ENCODE results near the gene OTOS.
A peak's percentile ranks its signal among the peaks of the same experiment; 100 is the strongest.

OTOS gene

DNA sequence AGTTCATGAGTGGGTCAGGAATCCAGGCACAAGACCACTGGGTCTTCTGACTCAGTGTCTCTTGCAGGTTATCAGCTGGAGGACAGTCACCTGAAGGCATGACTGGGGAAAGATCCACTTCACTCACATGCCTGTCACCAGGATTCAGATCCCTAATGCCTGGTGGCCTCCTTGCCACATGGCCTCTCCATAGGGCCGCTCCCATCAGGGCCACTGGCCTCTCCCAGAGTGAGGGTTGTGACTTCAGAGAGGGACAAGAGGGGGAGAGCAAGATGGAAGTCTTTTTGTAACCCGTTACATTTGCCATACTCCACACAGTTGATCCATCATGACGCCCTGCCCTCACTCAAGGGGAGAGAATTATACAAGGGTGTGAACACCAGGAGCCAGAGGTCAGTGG lies 13.0 kb upstream of the OTOS start:
- TF ChIP-seq ZFX (IDR thresholded peaks at IDR 0.05; ENCODE audit: borderline replicate concordance), result no peak
- TF ChIP-seq, protein P1, sequence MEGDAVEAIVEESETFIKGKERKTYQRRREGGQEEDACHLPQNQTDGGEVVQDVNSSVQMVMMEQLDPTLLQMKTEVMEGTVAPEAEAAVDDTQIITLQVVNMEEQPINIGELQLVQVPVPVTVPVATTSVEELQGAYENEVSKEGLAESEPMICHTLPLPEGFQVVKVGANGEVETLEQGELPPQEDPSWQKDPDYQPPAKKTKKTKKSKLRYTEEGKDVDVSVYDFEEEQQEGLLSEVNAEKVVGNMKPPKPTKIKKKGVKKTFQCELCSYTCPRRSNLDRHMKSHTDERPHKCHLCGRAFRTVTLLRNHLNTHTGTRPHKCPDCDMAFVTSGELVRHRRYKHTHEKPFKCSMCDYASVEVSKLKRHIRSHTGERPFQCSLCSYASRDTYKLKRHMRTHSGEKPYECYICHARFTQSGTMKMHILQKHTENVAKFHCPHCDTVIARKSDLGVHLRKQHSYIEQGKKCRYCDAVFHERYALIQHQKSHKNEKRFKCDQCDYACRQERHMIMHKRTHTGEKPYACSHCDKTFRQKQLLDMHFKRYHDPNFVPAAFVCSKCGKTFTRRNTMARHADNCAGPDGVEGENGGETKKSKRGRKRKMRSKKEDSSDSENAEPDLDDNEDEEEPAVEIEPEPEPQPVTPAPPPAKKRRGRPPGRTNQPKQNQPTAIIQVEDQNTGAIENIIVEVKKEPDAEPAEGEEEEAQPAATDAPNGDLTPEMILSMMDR (IDR thresholded peaks at IDR 0.05), result no peak
- no peak overlapping the region for H3K27ac ChIP-seq

DNA sequence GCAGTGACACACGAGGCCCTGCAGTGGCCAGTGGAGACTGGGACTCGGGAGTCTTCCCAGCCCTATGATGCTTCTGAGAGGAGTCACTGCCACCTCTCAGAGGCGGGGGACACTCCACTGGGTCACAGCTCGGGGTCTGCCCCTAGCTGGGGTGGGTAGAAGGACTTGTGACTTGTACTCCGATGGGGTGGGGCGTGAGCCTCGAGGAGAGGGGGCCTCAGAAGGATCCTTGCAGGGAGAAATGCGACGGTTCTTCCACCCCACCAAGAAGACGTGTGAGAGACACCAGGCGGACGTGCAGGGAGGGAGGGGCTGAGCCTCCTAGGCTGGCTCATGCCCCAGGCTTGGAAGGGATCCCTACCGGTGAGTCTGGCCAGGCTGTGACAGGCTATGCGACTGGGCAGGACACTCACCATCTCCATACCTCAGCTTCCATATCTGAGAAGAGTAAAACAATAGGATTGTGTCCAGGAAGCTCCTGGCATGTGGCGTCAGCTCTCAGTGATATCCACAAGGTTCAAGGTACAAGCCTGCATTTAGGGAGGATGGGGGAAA lies 11.1 kb upstream of the OTOS start:
- TF ChIP-seq ZFX (IDR thresholded peaks at IDR 0.05; ENCODE audit: borderline replicate concordance), result no peak
- TF ChIP-seq, protein P1 (IDR thresholded peaks at IDR 0.05), result no peak
- H3K27ac ChIP-seq, result no peak overlapping the region

DNA sequence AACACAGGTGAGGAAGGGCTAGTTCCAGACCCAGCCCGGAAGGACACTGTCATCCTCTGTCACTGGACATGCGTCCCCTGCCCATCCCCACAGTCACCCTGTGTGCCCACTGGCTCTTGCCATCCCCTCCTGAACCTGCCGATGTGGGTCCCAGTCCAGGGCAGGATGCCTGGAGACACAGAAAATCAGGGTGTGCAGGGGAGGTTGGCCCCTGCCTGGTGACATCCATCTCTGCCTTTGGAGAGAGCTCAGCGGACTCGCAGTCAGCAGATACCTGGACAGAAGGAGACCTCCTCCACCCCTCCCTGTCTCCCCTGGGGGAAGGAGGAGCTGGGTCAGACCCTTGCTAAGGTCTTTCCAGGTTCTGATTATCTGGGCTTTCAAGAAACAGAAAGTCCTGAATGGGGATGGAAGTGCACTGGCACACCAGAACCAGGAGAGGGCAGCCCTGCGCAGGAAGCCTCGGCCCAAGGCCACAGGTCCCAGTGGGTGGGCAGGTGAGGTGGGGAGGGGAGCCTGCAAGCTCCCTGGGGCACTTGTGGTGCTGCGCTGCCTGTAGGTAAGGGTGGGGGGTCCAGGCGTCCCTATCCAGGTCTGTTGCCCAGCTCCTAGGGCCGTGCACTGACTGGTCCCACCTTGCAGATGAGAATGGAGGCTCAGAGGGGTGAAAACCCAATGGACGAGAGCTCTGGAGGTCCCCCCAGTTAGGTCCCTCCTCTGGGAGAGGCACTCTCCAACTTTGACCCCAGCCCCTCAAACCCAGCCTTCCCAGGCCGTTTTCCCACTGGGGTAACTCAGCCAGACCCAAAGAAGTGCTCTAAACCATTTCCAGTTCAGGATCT lies 9.7 kb upstream of the OTOS start:
- no peak overlapping the region for H3K27ac ChIP-seq
- TF ChIP-seq ZFX (IDR thresholded peaks at IDR 0.05; ENCODE audit: borderline replicate concordance), result no peak
- TF ChIP-seq, protein P1 (IDR thresholded peaks at IDR 0.05), result peak; percentile 88

DNA sequence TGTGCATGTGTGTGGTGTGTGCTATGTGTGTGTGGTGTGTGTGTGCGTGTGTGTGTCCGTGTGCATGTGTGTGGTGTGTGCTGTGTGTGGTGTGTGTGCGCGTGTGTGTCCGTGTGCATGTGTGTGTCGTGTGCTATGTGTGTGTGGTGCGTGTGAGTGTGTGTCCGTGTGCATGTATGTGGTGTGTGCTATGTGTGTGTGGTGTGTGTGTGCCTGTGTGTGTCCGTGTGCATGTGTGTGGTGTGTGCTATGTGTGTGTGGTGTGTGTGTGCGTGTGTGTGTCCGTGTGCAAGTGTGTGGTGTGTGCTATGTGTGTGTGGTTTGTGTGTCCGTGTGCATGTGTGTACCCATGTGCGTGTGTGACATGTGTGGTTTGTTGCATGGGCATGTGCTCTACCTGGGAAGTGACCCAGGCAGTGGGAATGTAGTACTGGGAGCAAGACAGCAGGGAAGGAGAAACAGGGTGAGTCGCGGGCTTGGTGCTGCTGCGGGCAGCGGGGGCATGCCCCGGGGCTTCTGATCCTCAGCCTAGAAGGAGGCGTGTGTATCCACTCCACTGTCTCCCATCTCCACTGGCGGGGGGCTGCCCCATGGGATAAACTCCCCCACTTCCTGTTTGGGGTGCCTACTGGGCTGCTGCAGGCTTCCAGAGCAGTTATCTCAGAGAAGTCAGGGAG lies 7.6 kb upstream of the OTOS start:
- TF ChIP-seq, protein P1 (IDR thresholded peaks at IDR 0.05), result no peak
- no peak for TF ChIP-seq ZFX (IDR thresholded peaks at IDR 0.05; ENCODE audit: borderline replicate concordance)
- no peak overlapping the region for H3K27ac ChIP-seq

DNA sequence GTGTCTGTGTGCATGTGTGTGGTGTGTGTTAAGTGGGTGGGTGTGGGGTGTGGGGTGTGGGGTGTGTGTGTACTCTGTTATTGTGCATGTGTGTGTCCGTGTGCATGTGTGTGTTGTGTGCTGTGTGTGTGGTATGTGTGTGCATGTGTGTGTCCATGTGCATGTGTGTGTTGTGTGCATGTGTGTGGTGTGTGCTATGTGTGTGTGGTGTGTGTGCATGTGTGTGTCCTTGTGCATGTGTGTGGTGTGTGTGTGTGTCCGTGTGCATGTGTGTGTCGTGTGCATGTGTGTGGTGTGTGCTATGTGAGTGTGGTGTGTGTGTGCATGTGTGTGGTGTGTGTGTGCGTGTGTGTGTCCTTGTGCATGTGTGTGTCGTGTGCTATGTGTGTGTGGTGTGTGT lies 6.9 kb upstream of the OTOS start:
- no peak overlapping the region for H3K27ac ChIP-seq
- TF ChIP-seq, protein P1 (IDR thresholded peaks at IDR 0.05), result no peak
- no peak for TF ChIP-seq ZFX (IDR thresholded peaks at IDR 0.05; ENCODE audit: borderline replicate concordance)

DNA sequence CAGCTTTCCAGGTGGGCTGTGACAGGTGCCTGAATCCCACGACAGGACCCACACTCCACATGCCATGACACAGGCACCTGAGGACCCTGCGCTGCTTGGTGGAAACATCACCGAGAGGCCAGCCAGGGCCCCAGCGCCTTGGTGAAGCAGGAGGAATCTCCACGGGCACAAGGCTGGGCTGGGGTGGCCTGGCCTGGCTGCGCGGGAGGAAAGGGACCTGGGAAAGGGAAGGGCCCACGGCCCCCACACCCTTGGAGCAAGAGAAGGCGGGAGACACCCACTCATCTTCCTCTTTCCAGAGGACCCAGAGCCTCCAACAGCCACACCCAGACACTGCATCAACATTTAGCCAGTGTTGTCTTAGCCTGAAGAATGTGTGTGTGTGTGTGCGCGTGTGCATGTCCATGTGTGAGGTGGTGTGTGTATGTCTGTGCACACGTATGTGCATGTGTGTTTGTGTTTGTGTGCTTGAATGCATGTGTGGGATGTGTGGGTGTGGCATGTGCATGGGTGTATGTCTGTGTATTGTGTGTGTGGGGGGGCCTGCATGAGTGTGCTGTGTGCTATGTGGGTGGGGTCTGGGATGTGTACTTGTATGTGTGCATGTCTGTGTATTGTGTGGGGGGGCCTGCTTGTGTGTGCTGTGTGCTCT lies 6.3 kb upstream of the OTOS start:
- no peak overlapping the region for H3K27ac ChIP-seq
- TF ChIP-seq, protein P1 (IDR thresholded peaks at IDR 0.05), result no peak
- no peak for TF ChIP-seq ZFX (IDR thresholded peaks at IDR 0.05; ENCODE audit: borderline replicate concordance)

All from 22Rv1 (cell line).